Kidney (tissue), 14 donors: ENCODE measurements around the gene KRT79. TPM values are rescaled to one million over a fixed set of nuclear protein-coding genes. Genes with fewer than 3 reads are reported as not detected.

Experiments
- DNase-seq, 5 donors: peaks; one replicate each; pipeline ENCODE4 v3.0.0-alpha.2; 2013 to 2020
- FAIRE-seq: peaks from 2 replicates; lab custom pipeline; 2012; peaks lifted over from hg19 to GRCh38; lab: Jason Lieb, UNC
- H3K27ac ChIP-seq, 2 donors: one replicate each; pipeline ENCODE4 v1.7.0; 2013; ENCODE audit warnings: low read depth in 2 of 2, low read length in 2 of 2, inconsistent platforms in 1 of 2
- H3K27me3 ChIP-seq: one replicate; pipeline ENCODE4 v1.7.1; 2013; ENCODE audit warnings: low read length, inconsistent platforms; ENCODE audit not compliant: control insufficient read depth, insufficient read depth
- H3K36me3 ChIP-seq, 3 donors: one replicate each; pipeline versions ENCODE4 v1.7.0 to v1.7.1; 2013; ENCODE audit warnings: low read length in 3 of 3, control low read depth in 1 of 3, inconsistent platforms in 1 of 3; ENCODE audit not compliant: insufficient read depth in 3 of 3, control insufficient read depth in 2 of 3
- H3K4me1 ChIP-seq, 3 donors: one replicate each; pipeline versions ENCODE4 v1.7.0 to v1.7.1; 2013; ENCODE audit warnings: low read length in 3 of 3, inconsistent platforms in 1 of 3, low read depth in 1 of 3; ENCODE audit not compliant: control insufficient read depth in 2 of 3, insufficient read depth in 2 of 3
- H3K4me3 ChIP-seq, 3 donors: one replicate each; pipeline versions ENCODE4 v1.7.0 to v1.8.1; 2013; ENCODE audit warnings: low read length in 3 of 3, control low read depth in 1 of 3, inconsistent platforms in 1 of 3
- H3K9ac ChIP-seq, 3 donors: one replicate each; pipeline versions ENCODE4 v1.7.0 to v1.7.1; 2013; ENCODE audit warnings: low read length in 3 of 3, control low read depth in 1 of 3, inconsistent platforms in 1 of 3
- H3K9me3 ChIP-seq, 3 donors: one replicate each; pipeline versions ENCODE4 v1.7.0 to v1.7.1; 2013; ENCODE audit warnings: low read length in 3 of 3, control low read depth in 1 of 3, inconsistent platforms in 1 of 3; ENCODE audit not compliant: control insufficient read depth in 2 of 3, insufficient read depth in 1 of 3
- CTCF ChIP-seq: IDR thresholded peaks from 3 replicates; pipeline ENCODE4 v1.5.1; 2012; ENCODE audit warnings: mild to moderate bottlenecking, moderate library complexity, borderline replicate concordance; ENCODE audit not compliant: insufficient read depth; ENCODE audit errors: extremely low read depth
- intact Hi-C: fragments of 100-400 bp; cut with DNase I; formaldehyde crosslinking; loops from one replicate; pipeline ENCODE4 v1.11.1; 2022
- polyA plus RNA-seq: library from polyadenylated mRNA; stranded (reverse); fragments of 350-450 nt; fragmentation: Illumina TruSeq; extraction: RNeasy Lipid Tissue Mini Kit (QIAGEN cat#74804); gene quantifications from one replicate; pipeline ENCODE4 v1.2.3, GENCODE V29; 2014; ENCODE audit warnings: low read depth, low replicate concordance; ENCODE audit not compliant: insufficient read depth
- total RNA-seq: library from RNA; stranded (reverse); fragmentation: NEBNext Ultra II Directional; extraction: Animal tissue kit (Norgen Biotek cat#: 25700); gene quantifications from one replicate; pipeline ENCODE4 v1.2.1, GENCODE V29; 2021
- donor health status: control.
- donor health status: control.
- donor health status: control.
- donor health status: control.
- donor health status: control.
- donor health status: DM: yes; HTN: yes; CAD: no.
- donor health status: Normal renal cell carcinoma (clear cell type).

The KRT79 gene
- total and polyA plus RNA-seq, 2 donors from 2014 or later: not detected

- H3K36me3 ChIP-seq: no peaks in the 10 kb centered on the region
- no peaks in the 10 kb centered on the region for H3K27me3 ChIP-seq
- peak in 1 of 5 donors; percentile 39 for DNase-seq
- no peak overlapping the region for H3K27ac ChIP-seq
- H3K4me1 ChIP-seq: no peaks in the 10 kb centered on the region
- H3K4me3 ChIP-seq: no peak overlapping the region
- intact Hi-C loops: no loop called here
- no peak for FAIRE-seq
- H3K9ac ChIP-seq: no peak overlapping the region
- no peak for TF ChIP-seq CTCF
- no peaks in the 10 kb centered on the region for H3K9me3 ChIP-seq
These were observed 27.9 kb upstream of the KRT79 start for GRCh38 chr12:52862023-52862422.

GRCh38 chr12:52861511-52861910 lies 27.4 kb upstream of the KRT79 start:
- H3K9ac ChIP-seq: no peak overlapping the region
- H3K27ac ChIP-seq: no peak overlapping the region
- DNase-seq: no peak
- no peaks in the 10 kb centered on the region for H3K36me3 ChIP-seq
- no peak for TF ChIP-seq CTCF
- H3K27me3 ChIP-seq: no peaks in the 10 kb centered on the region
- intact Hi-C loops: no loop called here
- FAIRE-seq: no peak
- H3K4me1 ChIP-seq: no peaks in the 10 kb centered on the region
- no peak overlapping the region for H3K4me3 ChIP-seq
- no peaks in the 10 kb centered on the region for H3K9me3 ChIP-seq

- H3K36me3 ChIP-seq: no peaks in the 10 kb centered on the region
- no peaks in the 10 kb centered on the region for H3K27me3 ChIP-seq
- intact Hi-C loops: no loop called here
- no peaks in the 10 kb centered on the region for H3K4me1 ChIP-seq
- no peak overlapping the region for H3K9ac ChIP-seq
- no peaks in the 10 kb centered on the region for H3K9me3 ChIP-seq
- FAIRE-seq (no peak), DNase-seq (peak in 1 of 5 donors; percentile 54)
- H3K4me3 ChIP-seq: no peak overlapping the region
- TF ChIP-seq CTCF: no peak
- H3K27ac ChIP-seq: no peak overlapping the region
These were observed 26.2 kb upstream of the KRT79 start for GRCh38 chr12:52860102-52860823.
